Measurements from ENCODE around the gene CST7. TPM values are rescaled to one million over a fixed set of nuclear protein-coding genes. Genes with fewer than 3 reads are reported as not detected.

Gene CST7
- total and polyA plus RNA-seq, 10 of the 15 experiments (the other 5 are each of a cell fraction or from before 2014, with no cell fraction given), result 0.69 TPM; not detected in 9

DNA sequence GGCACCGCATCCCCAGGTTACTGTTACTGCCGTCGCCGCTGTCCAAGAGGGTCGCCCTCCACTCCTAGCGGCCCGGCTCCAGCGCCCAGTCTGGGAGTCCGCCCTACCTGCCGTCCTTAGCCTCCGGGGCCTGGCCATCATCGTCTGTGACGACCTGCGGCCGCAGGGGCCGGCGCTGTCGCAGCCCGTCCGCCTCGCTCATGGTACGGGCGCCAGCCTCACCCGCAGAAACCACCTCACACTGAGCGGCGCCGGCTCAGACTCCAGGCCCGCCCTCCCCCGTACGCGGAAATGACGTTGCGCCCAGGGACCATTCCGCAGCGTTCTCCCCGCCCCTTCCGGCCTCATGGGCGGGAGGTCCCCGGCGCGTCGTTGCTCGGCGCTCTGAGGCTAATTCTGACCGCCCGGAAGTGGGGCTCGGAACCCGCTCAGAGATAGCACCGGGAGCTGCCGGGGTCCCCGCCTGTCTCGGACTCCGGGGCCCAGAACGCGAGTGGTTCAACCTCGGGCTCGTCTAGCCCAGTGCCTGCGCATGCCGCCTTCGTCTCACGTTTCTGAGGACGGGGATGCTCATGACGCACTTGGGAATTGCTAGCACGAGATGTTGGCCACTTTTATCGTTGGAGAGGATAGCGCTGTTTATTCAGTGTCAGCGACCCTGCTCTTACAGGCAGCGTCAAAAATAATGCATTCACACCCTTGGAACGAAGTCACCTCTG lies 43.6 kb downstream of the CST7 start, which contains the start of gene APMAP:
TSS of gene APMAP (minus strand) at position 265 of the 719 bp plus-strand sequence. CDS start at position 202, 63 bp downstream.
- Histone ChIP-seq H3K27ac (ENCODE audit: control insufficient read depth, insufficient read depth) (peak within 1 kb of the TSS; percentile 77), H3K4me1 (ENCODE audit: control insufficient read depth, insufficient read depth, low read length) (peaks cover 7% of the 10 kb centered on the region; the same call in 1 of the 2 replicates), H3K27me3 (replicated peaks in 1 of 2; ENCODE audit: control insufficient read depth in 2 of 2, insufficient read depth in 2 of 2, low read length in 1 of 2) (no peaks in the 10 kb centered on the region), H2AFZ (ENCODE audit: control insufficient read depth, low read depth, low read length) (peak within 1 kb of the TSS; percentile 80), H3K36me3 (ENCODE audit: control insufficient read depth in 2 of 2, insufficient read depth in 2 of 2, low read length in 1 of 2) (no peaks in the 10 kb centered on the region; a peak in 1 of 4 replicates), H3K4me3 (peak within 1 kb of the TSS; percentile 87), H3K9ac (ENCODE audit: control insufficient read depth, insufficient read depth, low read length) (peak within 1 kb of the TSS; percentile 84), H3K4me2 (ENCODE audit: control insufficient read depth, insufficient read depth) (peak within 1 kb of the TSS; percentile 90), H3K9me3 (replicated peaks; ENCODE audit: control insufficient read depth, insufficient read depth, low read length) (no peaks in the 10 kb centered on the region), H3K79me2 (ENCODE audit: control insufficient read depth, insufficient read depth, low read length) (peaks cover 34% of the 10 kb centered on the region), H4K20me1 (ENCODE audit: control insufficient read depth, insufficient read depth) (no peaks in the 10 kb centered on the region)
- peak; percentile 66 for DNase-seq (ENCODE audit: low read depth, low spot score)
- ChIA-PET POLR2A (interaction anchor here (1.0 to 1.2 kb wide), 2 partner anchors 61 to 202 kb away, joined by 3 to 4 read pairs; no protein-coding TSS in a partner anchor), CTCF (interaction anchor here (0.9 to 13.8 kb wide), 6 partner anchors 15 to 406 kb away, joined by 3 to 244 read pairs (median 8); partner anchors contain the start of genes ACSS1 and PYGB), RAD21 (ENCODE audit: unreplicated experiment) (interaction anchor here (1.2 to 4.7 kb wide), 3 partner anchors 62 to 407 kb away, joined by 3 to 87 read pairs (median 7); partner anchors contain the start of gene ACSS1), SMC1A (ENCODE audit: uncharacterized antibody, unreplicated experiment) (interaction anchor here (0.6 to 4.8 kb wide), 5 partner anchors 9 to 406 kb away, joined by 3 to 116 read pairs (median 3); partner anchors contain the start of gene ACSS1)
- no TSS peak for BruUV-seq (replicated peaks)
- ATAC-seq, result peak; percentile 93
- FAIRE-seq, result peak; percentile 61
- 1% methylated on average over 62 of the region's 69 CpGs for WGBS (ENCODE audit: insufficient coverage, insufficient replicate concordance, low lambda C conversion rate, missing lambda C conversion rate)
- in situ Hi-C loops (cut with MboI), result loop anchor here (5.0 kb wide), 2 partner anchors 70 to 185 kb away; no protein-coding TSS in a partner anchor
- intact Hi-C loops (cut with micrococcal nuclease; ENCODE audit: unreplicated experiment), result no loop called here
- TF ChIP-seq, protein P1, sequence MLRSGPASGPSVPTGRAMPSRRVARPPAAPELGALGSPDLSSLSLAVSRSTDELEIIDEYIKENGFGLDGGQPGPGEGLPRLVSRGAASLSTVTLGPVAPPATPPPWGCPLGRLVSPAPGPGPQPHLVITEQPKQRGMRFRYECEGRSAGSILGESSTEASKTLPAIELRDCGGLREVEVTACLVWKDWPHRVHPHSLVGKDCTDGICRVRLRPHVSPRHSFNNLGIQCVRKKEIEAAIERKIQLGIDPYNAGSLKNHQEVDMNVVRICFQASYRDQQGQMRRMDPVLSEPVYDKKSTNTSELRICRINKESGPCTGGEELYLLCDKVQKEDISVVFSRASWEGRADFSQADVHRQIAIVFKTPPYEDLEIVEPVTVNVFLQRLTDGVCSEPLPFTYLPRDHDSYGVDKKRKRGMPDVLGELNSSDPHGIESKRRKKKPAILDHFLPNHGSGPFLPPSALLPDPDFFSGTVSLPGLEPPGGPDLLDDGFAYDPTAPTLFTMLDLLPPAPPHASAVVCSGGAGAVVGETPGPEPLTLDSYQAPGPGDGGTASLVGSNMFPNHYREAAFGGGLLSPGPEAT (IDR thresholded peaks at IDR 0.05; ENCODE audit: low read depth), result peak; percentile 46; the same call in 1 of the 2 replicates
- peak; percentile 4; the same call in 1 of the 2 replicates for TF ChIP-seq IRF4 (IDR thresholded peaks at IDR 0.05; ENCODE audit: low read depth, low read length)
- TF ChIP-seq, protein P2, sequence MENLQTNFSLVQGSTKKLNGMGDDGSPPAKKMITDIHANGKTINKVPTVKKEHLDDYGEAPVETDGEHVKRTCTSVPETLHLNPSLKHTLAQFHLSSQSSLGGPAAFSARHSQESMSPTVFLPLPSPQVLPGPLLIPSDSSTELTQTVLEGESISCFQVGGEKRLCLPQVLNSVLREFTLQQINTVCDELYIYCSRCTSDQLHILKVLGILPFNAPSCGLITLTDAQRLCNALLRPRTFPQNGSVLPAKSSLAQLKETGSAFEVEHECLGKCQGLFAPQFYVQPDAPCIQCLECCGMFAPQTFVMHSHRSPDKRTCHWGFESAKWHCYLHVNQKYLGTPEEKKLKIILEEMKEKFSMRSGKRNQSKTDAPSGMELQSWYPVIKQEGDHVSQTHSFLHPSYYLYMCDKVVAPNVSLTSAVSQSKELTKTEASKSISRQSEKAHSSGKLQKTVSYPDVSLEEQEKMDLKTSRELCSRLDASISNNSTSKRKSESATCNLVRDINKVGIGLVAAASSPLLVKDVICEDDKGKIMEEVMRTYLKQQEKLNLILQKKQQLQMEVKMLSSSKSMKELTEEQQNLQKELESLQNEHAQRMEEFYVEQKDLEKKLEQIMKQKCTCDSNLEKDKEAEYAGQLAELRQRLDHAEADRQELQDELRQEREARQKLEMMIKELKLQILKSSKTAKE (IDR thresholded peaks at IDR 0.05; ENCODE audit: low read depth, poor library complexity, severe bottlenecking), result no peak
- peak; percentile 89 for TF ChIP-seq TAF1 (IDR thresholded peaks at IDR 0.05; ENCODE audit: borderline replicate concordance, low read depth, low read length)
- peak; percentile 71 for TF ChIP-seq IKZF1 (conservative IDR thresholded peaks at IDR 0.05)
- TF ChIP-seq TCF12 (IDR thresholded peaks at IDR 0.05; ENCODE audit: low read depth, low read length), result no peak
- TF ChIP-seq, protein P3, sequence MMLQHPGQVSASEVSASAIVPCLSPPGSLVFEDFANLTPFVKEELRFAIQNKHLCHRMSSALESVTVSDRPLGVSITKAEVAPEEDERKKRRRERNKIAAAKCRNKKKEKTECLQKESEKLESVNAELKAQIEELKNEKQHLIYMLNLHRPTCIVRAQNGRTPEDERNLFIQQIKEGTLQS (IDR thresholded peaks at IDR 0.05; ENCODE audit: borderline replicate concordance, extremely low read depth, low read depth, low read length), result no peak
- peak; percentile 57 to 84; a peak in 3 of 4 replicates for TF ChIP-seq BHLHE40 (IDR thresholded peaks at IDR 0.05; ENCODE audit: borderline replicate concordance in 1 of 2, low read depth in 2 of 2, low read length in 1 of 2)
- TF ChIP-seq, protein P4, sequence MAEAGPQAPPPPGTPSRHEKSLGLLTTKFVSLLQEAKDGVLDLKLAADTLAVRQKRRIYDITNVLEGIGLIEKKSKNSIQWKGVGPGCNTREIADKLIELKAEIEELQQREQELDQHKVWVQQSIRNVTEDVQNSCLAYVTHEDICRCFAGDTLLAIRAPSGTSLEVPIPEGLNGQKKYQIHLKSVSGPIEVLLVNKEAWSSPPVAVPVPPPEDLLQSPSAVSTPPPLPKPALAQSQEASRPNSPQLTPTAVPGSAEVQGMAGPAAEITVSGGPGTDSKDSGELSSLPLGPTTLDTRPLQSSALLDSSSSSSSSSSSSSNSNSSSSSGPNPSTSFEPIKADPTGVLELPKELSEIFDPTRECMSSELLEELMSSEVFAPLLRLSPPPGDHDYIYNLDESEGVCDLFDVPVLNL (IDR thresholded peaks at IDR 0.05; ENCODE audit: low read depth, low read length), result no peak
- TF ChIP-seq TCF3 (IDR thresholded peaks at IDR 0.05; ENCODE audit: borderline replicate concordance, insufficient read depth, low read depth, low read length), result 0 out of 2 replicates have a peak, but pooled peaks have one; percentile 30
- TF ChIP-seq CHD1 (IDR thresholded peaks at IDR 0.05; ENCODE audit: low read depth, low read length), result 0 out of 2 replicates have a peak, but pooled peaks have one; percentile 62
- TF ChIP-seq SP1 (IDR thresholded peaks at IDR 0.05; ENCODE audit: low read depth, low read length), result peak; percentile 68
- TF ChIP-seq KAT2A (conservative IDR thresholded peaks at IDR 0.05; ENCODE audit: control insufficient read depth, low read depth, low read length), result no peak
- no peak for TF ChIP-seq CHD4 (IDR thresholded peaks at IDR 0.05)
- no peak for TF ChIP-seq JUNB (IDR thresholded peaks at IDR 0.05)
- no peak for TF ChIP-seq MTA3 (IDR thresholded peaks at IDR 0.05; ENCODE audit: borderline replicate concordance, low read length)
- no peak for TF ChIP-seq ZSCAN29 (IDR thresholded peaks at IDR 0.05)
